AG04450 (cell line): ENCODE results near the gene IGFBP6. TPM values are rescaled to one million over a fixed set of nuclear protein-coding genes. Genes with fewer than 3 reads are reported as not detected.

Experiments
- CTCF ChIA-PET: fragments of 300-600, 350-600 bp; formaldehyde crosslinking; extraction: SDS; loops from one replicate; lab custom pipeline; 2022; ENCODE audit warnings: antibody characterized with exemption, inconsistent platforms; lab: Charles Lee
- POLR2A ChIA-PET: fragments of 350-600 bp; formaldehyde crosslinking; extraction: SDS; loops from one replicate; lab custom pipeline; 2021; ENCODE audit warnings: antibody characterized with exemption, inconsistent platforms; lab: Yijun Ruan, JAX
- DNase-seq: peaks from one replicate; pipeline ENCODE4 v3.0.0-alpha.2; 2011; ENCODE audit warnings: low read depth, low spot score
- H3K27ac ChIP-seq: one replicate; pipeline ENCODE4 v1.5.1; 2012; ENCODE audit warnings: low read depth, low read length, control low read depth
- H3K27me3 ChIP-seq: one replicate; pipeline ENCODE4 v1.6.0; 2012; ENCODE audit warnings: low read length; ENCODE audit not compliant: control insufficient read depth, insufficient read depth
- H3K4me3 ChIP-seq: 2 replicates; pipeline ENCODE4 v1.5.1; 2011; ENCODE audit warnings: mild to moderate bottlenecking, low read depth, low read length, control low read depth
- H3K9me3 ChIP-seq: 2 replicates; pipeline ENCODE4 v1.5.1; 2012; ENCODE audit warnings: low read length; ENCODE audit not compliant: control insufficient read depth, insufficient read depth
- polyA plus RNA-seq: library from polyadenylated mRNA; depleted of rRNA; stranded (reverse); fragments of >200 nt; gene quantifications from 2 replicates; pipeline ENCODE4 v1.2.3, GENCODE V29; 2011
- TF ChIP-seq, protein P1 (sequence below): IDR thresholded peaks from 2 replicates; pipeline ENCODE4 v1.5.1; 2011; ENCODE audit warnings: low read depth, low read length, control low read depth, inconsistent platforms

Gene IGFBP6
- polyA plus RNA-seq, 1 experiment = 182 TPM

GRCh38 chr12:53062977-53063707 lies 34.3 kb upstream of the IGFBP6 start:
- no peak for DNase-seq
- POLR2A ChIA-PET = interaction anchor here (1.0 to 3.3 kb wide), 3 partner anchors 16 to 35 kb away, joined by 5 to 48 read pairs (median 14); partner anchors contain the start of genes IGFBP6 and SPRYD3
- Histone ChIP-seq H3K27ac (peak overlapping the region; percentile 81), H3K4me3 (no peak overlapping the region), H3K9me3 (no peaks in the 10 kb centered on the region), H3K27me3 (no peaks in the 10 kb centered on the region)
- CTCF ChIA-PET = interaction anchor here (0.9 to 3.8 kb wide), 3 partner anchors 9 to 96 kb away, joined by 3 to 43 read pairs (median 5); no protein-coding TSS in a partner anchor
- TF ChIP-seq, protein P1, sequence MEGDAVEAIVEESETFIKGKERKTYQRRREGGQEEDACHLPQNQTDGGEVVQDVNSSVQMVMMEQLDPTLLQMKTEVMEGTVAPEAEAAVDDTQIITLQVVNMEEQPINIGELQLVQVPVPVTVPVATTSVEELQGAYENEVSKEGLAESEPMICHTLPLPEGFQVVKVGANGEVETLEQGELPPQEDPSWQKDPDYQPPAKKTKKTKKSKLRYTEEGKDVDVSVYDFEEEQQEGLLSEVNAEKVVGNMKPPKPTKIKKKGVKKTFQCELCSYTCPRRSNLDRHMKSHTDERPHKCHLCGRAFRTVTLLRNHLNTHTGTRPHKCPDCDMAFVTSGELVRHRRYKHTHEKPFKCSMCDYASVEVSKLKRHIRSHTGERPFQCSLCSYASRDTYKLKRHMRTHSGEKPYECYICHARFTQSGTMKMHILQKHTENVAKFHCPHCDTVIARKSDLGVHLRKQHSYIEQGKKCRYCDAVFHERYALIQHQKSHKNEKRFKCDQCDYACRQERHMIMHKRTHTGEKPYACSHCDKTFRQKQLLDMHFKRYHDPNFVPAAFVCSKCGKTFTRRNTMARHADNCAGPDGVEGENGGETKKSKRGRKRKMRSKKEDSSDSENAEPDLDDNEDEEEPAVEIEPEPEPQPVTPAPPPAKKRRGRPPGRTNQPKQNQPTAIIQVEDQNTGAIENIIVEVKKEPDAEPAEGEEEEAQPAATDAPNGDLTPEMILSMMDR = no peak

DNA sequence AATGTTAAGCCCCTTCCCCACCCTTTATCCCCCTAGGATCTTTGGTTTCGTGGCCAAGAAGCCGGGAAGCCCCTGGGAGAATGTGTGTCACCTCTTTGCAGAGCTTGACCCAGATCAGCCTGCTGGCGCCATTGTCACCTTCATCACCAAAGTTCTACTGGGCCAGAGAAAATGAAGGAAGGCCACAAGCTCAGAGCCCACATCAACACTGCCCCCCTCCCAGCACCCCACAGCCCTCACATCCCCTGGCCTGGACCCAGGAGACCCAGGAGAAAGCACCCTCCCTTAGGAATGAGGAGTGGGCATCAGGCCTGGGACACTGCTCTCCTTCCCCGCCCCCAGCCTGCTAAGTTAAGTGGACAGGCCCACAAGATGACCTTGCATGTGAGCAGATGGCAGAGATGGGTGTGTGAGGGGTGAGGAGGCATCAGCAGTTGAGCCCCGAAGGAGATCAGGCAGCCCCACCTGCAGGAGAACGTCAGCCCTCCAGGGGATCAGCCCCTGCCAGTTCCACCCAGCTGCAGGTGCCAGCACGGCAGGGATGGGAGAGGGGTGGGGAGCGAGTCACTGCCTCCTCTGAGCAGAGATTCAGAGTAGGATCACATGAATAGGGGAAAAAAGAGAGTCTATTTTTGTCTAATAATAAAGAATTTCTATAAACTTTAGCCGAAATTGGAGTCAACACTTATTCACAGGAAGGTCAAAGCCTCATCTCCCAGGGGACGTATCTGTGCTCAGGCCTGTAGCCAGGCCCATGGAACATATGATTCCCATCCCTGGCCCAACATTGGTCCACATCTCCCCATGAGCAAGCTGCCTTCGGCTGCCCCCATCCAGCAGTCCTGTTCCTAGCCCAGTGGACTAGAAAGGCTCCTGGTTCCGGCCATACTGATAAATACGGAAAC lies 33.5 kb upstream of the IGFBP6 start:
- H3K27ac ChIP-seq = peak overlapping the region; percentile 81
- POLR2A ChIA-PET = interaction anchor here (1.0 to 3.3 kb wide), 5 partner anchors 15 to 134 kb away, joined by 4 to 48 read pairs (median 7); partner anchors contain the start of genes IGFBP6 and SPRYD3

DNA sequence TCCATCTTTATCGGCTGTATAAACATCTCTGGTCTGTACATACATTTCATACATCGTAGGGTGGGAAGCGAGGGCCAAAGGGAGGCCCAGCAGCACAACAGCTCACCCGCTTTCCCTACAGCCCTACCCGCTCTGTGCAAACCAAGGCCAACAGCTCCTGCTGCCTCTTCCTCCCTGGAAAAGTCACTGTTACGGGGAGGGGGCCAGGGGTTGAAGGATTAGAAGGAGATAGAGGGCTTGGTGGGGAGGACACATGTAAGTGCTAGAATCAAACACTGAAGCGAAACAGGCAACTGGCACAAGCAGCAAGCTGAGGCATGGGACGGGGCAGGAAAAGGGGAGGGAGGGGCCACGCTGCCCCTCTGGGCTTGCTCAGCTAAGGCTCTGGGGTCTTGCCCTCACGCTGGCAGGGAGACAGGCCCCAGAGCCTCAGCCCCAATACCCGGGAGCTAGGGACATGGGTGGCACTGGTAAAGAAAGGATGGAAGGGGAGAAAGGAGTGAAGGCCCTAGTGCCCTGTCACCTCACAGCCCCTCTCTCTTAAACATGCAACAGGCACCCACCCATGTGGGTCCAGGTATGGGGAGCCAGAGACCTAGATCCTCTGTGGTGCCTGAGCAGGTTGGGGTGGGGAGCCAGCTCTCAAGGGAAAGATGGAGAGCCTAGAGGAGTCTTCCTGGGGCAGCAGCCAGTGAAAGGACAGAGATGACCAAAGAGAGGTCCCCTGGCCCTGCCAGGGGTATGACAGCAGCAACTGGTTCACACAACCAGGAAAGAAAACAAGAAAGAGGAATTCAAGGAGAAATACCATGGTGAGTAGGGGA lies 32.6 kb upstream of the IGFBP6 start:
- TF ChIP-seq, protein P1 = no peak
- POLR2A ChIA-PET = interaction anchor here (1.1 to 3.3 kb wide), 10 partner anchors 9 to 133 kb away, joined by 3 to 48 read pairs (median 6); partner anchors contain the start of genes IGFBP6, SOAT2 and SPRYD3

More for the DNA sequence above, 33.5 kb upstream of the IGFBP6 start:
- CTCF ChIA-PET = interaction anchor here (0.9 to 3.8 kb wide), 8 partner anchors 10 to 134 kb away, joined by 3 to 120 read pairs (median 26); partner anchors contain the start of genes IGFBP6, SOAT2 and SPRYD3
- no peak overlapping the region for H3K4me3 ChIP-seq
- DNase-seq = no peak
- no peaks in the 10 kb centered on the region for H3K9me3 ChIP-seq
- H3K27me3 ChIP-seq = no peaks in the 10 kb centered on the region
- TF ChIP-seq, protein P1 = peak; percentile 15; the same call in 1 of the 2 replicates

DNA sequence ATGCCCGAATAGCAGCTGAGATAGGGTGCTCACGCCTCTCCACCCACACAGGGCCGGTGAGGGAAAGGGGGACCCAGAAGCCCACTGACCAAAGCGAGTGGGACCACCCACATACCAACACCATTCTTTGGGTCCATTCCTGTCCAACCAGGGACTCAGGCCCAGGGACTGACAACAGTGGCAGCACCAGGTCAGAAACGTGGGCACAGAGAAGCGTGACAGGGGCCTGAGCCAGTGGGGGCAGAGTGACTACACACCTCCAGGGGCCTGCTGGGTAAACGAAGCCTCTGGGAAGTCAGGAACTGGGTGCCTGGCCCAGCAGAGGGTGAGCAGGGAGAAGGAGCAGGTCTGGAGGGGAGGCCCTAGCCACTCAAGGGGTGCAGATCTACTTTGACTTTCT lies 32.0 kb upstream of the IGFBP6 start:
- Histone ChIP-seq H3K27me3 (no peaks in the 10 kb centered on the region), H3K27ac (peak overlapping the region; percentile 80), H3K4me3 (no peak overlapping the region), H3K9me3 (no peaks in the 10 kb centered on the region)
- ChIA-PET CTCF (interaction anchor here (0.7 to 3.8 kb wide), 31 partner anchors 8 to 279 kb away, joined by 3 to 120 read pairs (median 7); partner anchors contain the start of genes AAAS, CSAD, ESPL1 and IGFBP6), POLR2A (interaction anchor here (0.6 to 4.5 kb wide), 17 partner anchors 8 to 132 kb away, joined by 3 to 48 read pairs (median 4); partner anchors contain the start of genes CSAD, IGFBP6, SOAT2 and SPRYD3)
- no peak for DNase-seq
- TF ChIP-seq, protein P1 = no peak

More for the DNA sequence above, 32.6 kb upstream of the IGFBP6 start:
- CTCF ChIA-PET = interaction anchor here (0.7 to 3.8 kb wide), 26 partner anchors 7 to 259 kb away, joined by 3 to 120 read pairs (median 8); partner anchors contain the start of genes AAAS, CSAD, IGFBP6 and SOAT2
- H3K27me3 ChIP-seq = no peaks in the 10 kb centered on the region
- no peaks in the 10 kb centered on the region for H3K9me3 ChIP-seq
- no peak for DNase-seq
- H3K4me3 ChIP-seq = no peak overlapping the region
- H3K27ac ChIP-seq = peak overlapping the region; percentile 80
